Caco-2 (cell line): ENCODE results near the gene ZNF441. TPM values are rescaled to one million over a fixed set of nuclear protein-coding genes. Genes with fewer than 3 reads are reported as not detected.

Experiments
- BruUV-seq: library from RNA; stranded (reverse); fragments of 400-500 nt; replicated peaks from 2 replicates; lab custom pipeline; 2021; lab: Mats Ljungman, UMichigan
- CTCF ChIA-PET: fragments of 300-600 bp; sonication (Branson Sonifier 250); formaldehyde crosslinking; loops from one replicate; lab custom pipeline; 2022; ENCODE audit warnings: antibody characterized with exemption; lab: Charles Lee
- POLR2A ChIA-PET: fragments of 300-600 bp; sonication (Branson Sonifier 250); formaldehyde crosslinking; loops from one replicate; lab custom pipeline; 2022; ENCODE audit warnings: antibody characterized with exemption; lab: Charles Lee
- DNase-seq, 2 experiments: peaks; one replicate each; pipeline versions ENCODE4 v3.0.0 to v3.0.0-alpha.2; 2020 to 2022
- H3K27me3 ChIP-seq: replicated peaks from 2 replicates; pipeline ENCODE4 v1.6.0; 2011; ENCODE audit warnings: low read length; ENCODE audit not compliant: control insufficient read depth, insufficient read depth
- H3K36me3 ChIP-seq: 2 replicates; pipeline ENCODE4 v1.5.1; 2011; ENCODE audit warnings: low read length; ENCODE audit not compliant: control insufficient read depth, insufficient read depth
- H3K4me1 ChIP-seq: fragments of 250-450 bp; sonication (Bioruptor Pico); 2 replicates; pipeline ENCODE4 v1.5.1; 2020; ENCODE audit warnings: mild to moderate bottlenecking
- H3K4me3 ChIP-seq: 2 replicates; pipeline ENCODE4 v1.5.1; 2011; ENCODE audit warnings: low read depth, mild to moderate bottlenecking, control low read depth, low read length
- H3K9me3 ChIP-seq: fragments of 250-450 bp; sonication (Bioruptor Pico); 2 replicates; pipeline ENCODE4 v1.5.1; 2020; ENCODE audit warnings: mild to moderate bottlenecking, moderate library complexity
- H3K27ac Mint-ChIP-seq: one replicate; pipeline ENCODE4 v1.8.0; 2022; ENCODE audit warnings: mixed read lengths; ENCODE audit not compliant: unreplicated experiment
- H3K27me3 Mint-ChIP-seq: one replicate; pipeline ENCODE4 v1.8.0; 2022; ENCODE audit warnings: mixed read lengths; ENCODE audit not compliant: insufficient read depth, unreplicated experiment
- H3K36me3 Mint-ChIP-seq: one replicate; pipeline ENCODE4 v1.8.0; 2022; ENCODE audit warnings: mild to moderate bottlenecking, mixed read lengths; ENCODE audit not compliant: insufficient read depth, unreplicated experiment
- H3K4me1 Mint-ChIP-seq: one replicate; pipeline ENCODE4 v1.8.0; 2022; ENCODE audit warnings: low read depth, mixed read lengths; ENCODE audit not compliant: unreplicated experiment
- H3K4me3 Mint-ChIP-seq: one replicate; pipeline ENCODE4 v1.8.0; 2022; ENCODE audit warnings: mild to moderate bottlenecking, moderate library complexity, mixed read lengths; ENCODE audit not compliant: unreplicated experiment
- H3K9me3 Mint-ChIP-seq: one replicate; pipeline ENCODE4 v1.8.0; 2022; ENCODE audit warnings: mixed read lengths; ENCODE audit not compliant: unreplicated experiment
- intact Hi-C: fragments of 100-400 bp; cut with micrococcal nuclease; formaldehyde crosslinking; loops from one replicate; pipeline ENCODE4 v1.10.0; 2022; ENCODE audit not compliant: unreplicated experiment
- total RNA-seq: library from RNA; stranded (reverse); gene quantifications from 2 replicates; pipeline ENCODE4 v1.2.3, GENCODE V29; 2022
- TF ChIP-seq, protein P1 (sequence below), 2 experiments: fragments of 200-600 bp in 1 of 2; IDR thresholded peaks; 1 replicate in 1 of 2; 2 replicates in 1 of 2; pipeline versions ENCODE4 v1.5.1 to v1.8.0; 2011 to 2022; ENCODE audit warnings: antibody characterized with exemption in 1 of 2, control low read depth in 1 of 2, inconsistent platforms in 1 of 2, low read depth in 1 of 2, low read length in 1 of 2, mild to moderate bottlenecking in 1 of 2, moderate library complexity in 1 of 2; ENCODE audit not compliant: insufficient read depth in 1 of 2, severe bottlenecking in 1 of 2, unreplicated experiment in 1 of 2

Gene ZNF441
- total RNA-seq, 1 experiment from 2014 or later: 4.4 TPM

DNA sequence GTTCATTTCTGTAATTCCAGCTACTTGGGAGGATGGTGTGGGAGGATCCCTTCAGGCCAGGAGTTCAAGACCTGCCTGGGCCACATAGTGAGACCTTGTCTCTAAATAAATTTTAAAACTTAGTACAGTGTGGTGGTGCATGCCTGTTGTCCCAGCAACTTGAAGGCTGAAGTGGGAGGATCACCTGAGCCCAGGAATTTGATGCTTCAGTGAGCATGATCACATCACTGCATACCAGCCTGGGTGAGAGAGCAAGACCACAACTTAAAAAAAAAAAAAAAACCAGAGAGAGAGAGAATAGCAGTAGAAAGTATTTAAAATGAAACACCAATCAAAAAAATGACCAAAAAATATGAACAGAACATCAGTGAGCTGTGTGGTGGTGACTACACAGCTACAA, 20.9 kb upstream of the ZNF441 start:
- Mint-ChIP-seq H3K4me1 (no peaks in the 10 kb centered on the region), H3K27ac (no peak overlapping the region), H3K9me3 (peaks cover 28% of the 10 kb centered on the region), H3K36me3 (no peaks in the 10 kb centered on the region), H3K4me3 (no peak overlapping the region), H3K27me3 (no peaks in the 10 kb centered on the region)
- POLR2A ChIA-PET: no interaction called here
- intact Hi-C loops: no loop called here
- Histone ChIP-seq H3K9me3 (peaks cover 10% of the 10 kb centered on the region; the same call in 1 of the 2 replicates), H3K4me3 (no peak overlapping the region), H3K27me3 (no peaks in the 10 kb centered on the region), H3K4me1 (no peaks in the 10 kb centered on the region), H3K36me3 (no peaks in the 10 kb centered on the region)
- CTCF ChIA-PET: no interaction called here
- TF ChIP-seq, protein P1, sequence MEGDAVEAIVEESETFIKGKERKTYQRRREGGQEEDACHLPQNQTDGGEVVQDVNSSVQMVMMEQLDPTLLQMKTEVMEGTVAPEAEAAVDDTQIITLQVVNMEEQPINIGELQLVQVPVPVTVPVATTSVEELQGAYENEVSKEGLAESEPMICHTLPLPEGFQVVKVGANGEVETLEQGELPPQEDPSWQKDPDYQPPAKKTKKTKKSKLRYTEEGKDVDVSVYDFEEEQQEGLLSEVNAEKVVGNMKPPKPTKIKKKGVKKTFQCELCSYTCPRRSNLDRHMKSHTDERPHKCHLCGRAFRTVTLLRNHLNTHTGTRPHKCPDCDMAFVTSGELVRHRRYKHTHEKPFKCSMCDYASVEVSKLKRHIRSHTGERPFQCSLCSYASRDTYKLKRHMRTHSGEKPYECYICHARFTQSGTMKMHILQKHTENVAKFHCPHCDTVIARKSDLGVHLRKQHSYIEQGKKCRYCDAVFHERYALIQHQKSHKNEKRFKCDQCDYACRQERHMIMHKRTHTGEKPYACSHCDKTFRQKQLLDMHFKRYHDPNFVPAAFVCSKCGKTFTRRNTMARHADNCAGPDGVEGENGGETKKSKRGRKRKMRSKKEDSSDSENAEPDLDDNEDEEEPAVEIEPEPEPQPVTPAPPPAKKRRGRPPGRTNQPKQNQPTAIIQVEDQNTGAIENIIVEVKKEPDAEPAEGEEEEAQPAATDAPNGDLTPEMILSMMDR (IDR thresholded peaks at IDR 0.05; ENCODE audit: insufficient read depth in 1 of 2, low read depth in 1 of 2, low read length in 1 of 2, severe bottlenecking in 1 of 2, unreplicated experiment in 1 of 2): no peak
- no TSS peak for BruUV-seq
- no peak for DNase-seq

DNA sequence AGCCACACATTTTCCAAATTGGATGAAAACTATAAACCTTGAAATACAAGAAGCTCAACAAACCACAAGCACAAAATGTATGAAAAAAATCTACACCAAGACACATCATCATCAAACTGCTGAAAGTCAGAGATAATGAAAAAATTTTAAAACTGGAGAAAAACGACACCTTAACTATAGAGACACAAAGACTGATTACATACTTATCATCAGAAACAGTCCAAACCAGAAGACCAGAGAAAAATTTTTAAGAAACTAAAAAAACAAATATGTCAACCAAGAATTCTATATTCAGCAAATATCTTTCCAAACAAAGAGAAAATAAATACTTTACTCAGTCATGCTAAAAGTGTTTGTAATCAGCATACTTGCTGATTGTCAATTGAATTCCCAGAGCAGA, 19.5 kb upstream of the ZNF441 start:
- no peaks in the 10 kb centered on the region for H3K36me3 Mint-ChIP-seq
- Histone ChIP-seq H3K27me3 (no peaks in the 10 kb centered on the region), H3K4me1 (no peaks in the 10 kb centered on the region), H3K4me3 (no peak overlapping the region), H3K36me3 (no peaks in the 10 kb centered on the region), H3K9me3 (peaks cover 12% of the 10 kb centered on the region; the same call in 1 of the 2 replicates)
- no TSS peak for BruUV-seq
- no peak overlapping the region for H3K27ac Mint-ChIP-seq
- POLR2A ChIA-PET: no interaction called here
- H3K9me3 Mint-ChIP-seq: peaks cover 42% of the 10 kb centered on the region
- TF ChIP-seq, protein P1 (IDR thresholded peaks at IDR 0.05; ENCODE audit: insufficient read depth in 1 of 2, low read depth in 1 of 2, low read length in 1 of 2, severe bottlenecking in 1 of 2, unreplicated experiment in 1 of 2): no peak
- DNase-seq: no peak
- no peaks in the 10 kb centered on the region for H3K27me3 Mint-ChIP-seq
- intact Hi-C loops: no loop called here
- CTCF ChIA-PET: no interaction called here
- no peak overlapping the region for H3K4me3 Mint-ChIP-seq
- no peaks in the 10 kb centered on the region for H3K4me1 Mint-ChIP-seq

DNA sequence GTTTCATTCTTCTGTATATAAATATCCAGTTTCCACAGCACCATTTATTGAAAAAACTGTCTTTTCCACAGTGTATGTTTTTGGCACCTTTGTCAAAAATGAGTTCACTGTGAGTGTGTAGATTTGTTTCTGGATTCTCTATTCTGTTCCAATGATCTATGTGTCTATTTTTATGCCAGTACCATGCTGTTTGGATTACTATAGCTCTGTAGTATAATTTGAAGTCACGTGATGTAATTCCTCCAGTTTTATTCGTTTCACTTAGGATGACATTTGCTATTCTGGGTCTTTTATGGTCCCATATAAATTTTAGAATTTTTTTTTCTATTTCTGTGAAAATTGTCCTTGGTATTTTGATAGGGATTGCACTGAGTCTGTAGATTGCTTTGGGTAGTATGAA, 17.0 kb upstream of the ZNF441 start:
- DNase-seq: no peak
- Histone ChIP-seq H3K9me3 (peaks cover 12% of the 10 kb centered on the region; the same call in 1 of the 2 replicates), H3K4me1 (no peaks in the 10 kb centered on the region), H3K36me3 (no peaks in the 10 kb centered on the region), H3K27me3 (no peaks in the 10 kb centered on the region), H3K4me3 (no peak overlapping the region)
- no TSS peak for BruUV-seq
- no peaks in the 10 kb centered on the region for H3K36me3 Mint-ChIP-seq
- no peak overlapping the region for H3K4me3 Mint-ChIP-seq
- peaks cover 2% of the 10 kb centered on the region for H3K27me3 Mint-ChIP-seq
- no peaks in the 10 kb centered on the region for H3K4me1 Mint-ChIP-seq
- ChIA-PET CTCF (no interaction called here), POLR2A (no interaction called here)
- intact Hi-C loops: no loop called here
- peaks cover 56% of the 10 kb centered on the region for H3K9me3 Mint-ChIP-seq
- H3K27ac Mint-ChIP-seq: no peak overlapping the region
- TF ChIP-seq, protein P1 (IDR thresholded peaks at IDR 0.05; ENCODE audit: insufficient read depth in 1 of 2, low read depth in 1 of 2, low read length in 1 of 2, severe bottlenecking in 1 of 2, unreplicated experiment in 1 of 2): no peak
